Stromal cell of bone marrow (primary cell): Measurements from ENCODE around the gene PROZ.

ENCODE experiments used
- DNase-seq: peaks from one replicate; pipeline ENCODE4 v3.0.0-alpha.2; 2012; ENCODE audit warnings: low read depth

Gene PROZ

DNA sequence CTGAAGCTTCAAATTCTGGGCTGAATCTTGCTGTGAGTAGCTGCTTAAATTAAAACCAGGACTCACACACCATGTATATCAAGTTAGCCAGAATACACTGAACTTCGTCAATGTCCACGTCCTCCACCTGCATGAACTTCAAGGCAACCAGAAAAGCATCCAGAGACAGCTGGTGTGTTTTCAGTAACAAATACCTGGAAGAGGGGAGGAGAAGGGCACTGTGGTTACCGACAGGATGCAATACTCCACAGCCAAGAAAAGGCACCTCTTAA is 20.4 kb downstream of the PROZ start:
- no peak for DNase-seq

GRCh38 chr13:113179374-113180230 is 21.2 kb downstream of the PROZ start:
- no peak for DNase-seq

DNA sequence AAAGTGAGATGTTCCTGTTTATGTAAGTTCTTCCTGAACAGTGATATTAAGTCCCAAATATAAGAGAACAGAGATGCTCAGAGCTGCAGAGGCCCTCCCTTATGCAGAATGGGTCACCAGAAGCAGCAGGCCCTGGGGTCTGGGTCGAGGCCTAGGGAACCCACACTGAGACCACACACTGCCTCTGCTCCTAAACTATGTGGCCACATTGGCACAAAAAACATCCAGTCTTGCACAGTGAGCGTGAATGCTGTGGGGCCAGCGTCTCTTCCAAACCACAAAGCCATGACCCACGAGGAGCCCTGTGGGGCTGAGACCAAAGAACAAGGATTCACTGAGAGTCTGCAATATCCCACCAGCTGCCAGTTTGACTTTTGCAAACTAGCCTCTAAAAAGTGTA is 23.6 kb downstream of the PROZ start:
- DNase-seq: no peak

DNA sequence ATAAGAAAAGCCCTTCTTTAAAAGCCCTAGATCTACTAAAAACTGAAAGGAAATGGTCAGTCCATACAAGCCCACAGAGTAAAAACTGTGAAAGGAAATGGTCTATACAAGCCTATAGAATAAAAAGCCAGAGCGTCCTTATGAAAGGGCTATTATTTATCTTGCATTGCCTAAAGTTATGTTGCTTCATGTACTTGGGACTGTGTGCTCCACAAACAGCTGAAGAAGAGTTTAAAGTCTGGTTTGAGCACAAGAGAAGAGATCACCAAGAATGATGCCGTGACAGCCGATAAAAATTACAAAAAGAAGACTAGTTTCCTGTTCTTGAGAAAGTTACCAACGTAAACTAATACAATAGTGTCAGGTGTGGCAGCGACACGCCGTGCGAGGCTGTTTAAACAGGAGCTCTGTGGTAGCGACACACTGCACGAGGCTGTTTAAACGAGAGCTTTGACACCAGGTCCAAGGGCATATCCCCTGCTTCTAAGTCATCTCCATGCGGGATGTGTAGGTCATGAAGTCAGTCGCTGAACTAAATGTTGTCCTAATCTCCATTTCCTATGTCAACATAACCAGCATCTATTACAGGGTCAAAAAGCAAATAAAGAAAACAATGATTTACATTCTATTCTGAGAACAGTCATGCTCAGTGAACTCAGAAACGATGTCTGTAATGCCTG is 25.1 kb downstream of the PROZ start:
- DNase-seq: no peak

- DNase-seq: no peak
These were observed 26.4 kb downstream of the PROZ start for GRCh38 chr13:113184568-113185440.

DNA sequence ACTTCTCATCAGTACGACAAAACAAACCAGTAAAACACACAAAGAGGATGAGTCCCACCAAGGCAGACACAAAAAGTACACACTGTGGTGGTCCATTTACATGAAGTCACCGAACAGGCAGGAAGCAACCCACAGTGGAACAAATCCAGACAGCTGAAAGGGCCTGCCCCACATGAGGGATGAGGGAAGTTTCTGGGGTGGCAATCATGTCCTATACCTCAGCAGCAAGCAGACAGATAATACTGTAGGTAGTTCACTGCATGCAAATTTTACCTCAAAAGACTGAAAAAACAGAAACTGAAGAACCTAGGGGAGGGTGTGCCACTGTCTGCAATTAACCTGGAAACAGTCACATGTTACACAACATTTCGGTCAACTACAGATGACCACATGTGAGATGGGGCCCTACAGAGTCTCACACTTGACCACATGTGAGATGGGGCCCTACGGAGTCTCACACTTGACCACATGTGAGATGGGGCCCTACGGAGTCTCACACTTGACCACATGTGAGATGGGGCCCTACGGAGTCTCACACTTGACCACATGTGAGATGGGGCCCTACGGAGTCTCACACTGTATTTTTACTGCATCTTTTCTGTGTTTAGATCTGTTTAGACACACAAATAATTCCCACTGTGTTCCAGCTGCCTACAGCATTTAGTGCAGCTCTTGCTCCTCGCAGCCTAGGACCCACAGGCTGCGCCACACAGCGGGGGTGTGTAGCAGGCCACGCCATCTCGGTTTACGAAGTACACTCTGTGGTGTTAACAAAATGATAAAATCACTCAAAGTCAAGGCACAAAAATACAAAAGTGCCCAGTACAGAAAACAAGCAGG is 27.8 kb downstream of the PROZ start:
- DNase-seq: no peak

DNA sequence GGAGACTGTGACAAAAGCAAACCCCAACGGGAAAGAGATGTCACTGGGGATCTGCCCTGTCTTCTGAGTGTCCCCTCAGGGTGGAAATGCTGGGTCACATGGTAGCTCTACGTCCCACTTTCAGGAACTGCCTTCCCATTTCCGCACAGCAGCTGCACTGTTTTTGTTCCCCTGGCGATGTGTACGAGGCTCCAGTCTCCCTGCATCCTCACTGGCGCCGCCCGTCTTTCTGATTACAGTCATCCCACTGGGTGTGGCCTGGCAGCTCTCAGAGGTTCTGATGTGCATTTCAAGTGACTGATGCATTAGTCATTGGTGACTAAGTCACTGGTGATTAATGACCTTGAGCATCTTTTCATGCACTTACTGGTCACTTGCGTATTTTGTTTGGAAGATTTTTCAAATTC is 28.8 kb downstream of the PROZ start:
- peak; percentile 99 for DNase-seq

DNA sequence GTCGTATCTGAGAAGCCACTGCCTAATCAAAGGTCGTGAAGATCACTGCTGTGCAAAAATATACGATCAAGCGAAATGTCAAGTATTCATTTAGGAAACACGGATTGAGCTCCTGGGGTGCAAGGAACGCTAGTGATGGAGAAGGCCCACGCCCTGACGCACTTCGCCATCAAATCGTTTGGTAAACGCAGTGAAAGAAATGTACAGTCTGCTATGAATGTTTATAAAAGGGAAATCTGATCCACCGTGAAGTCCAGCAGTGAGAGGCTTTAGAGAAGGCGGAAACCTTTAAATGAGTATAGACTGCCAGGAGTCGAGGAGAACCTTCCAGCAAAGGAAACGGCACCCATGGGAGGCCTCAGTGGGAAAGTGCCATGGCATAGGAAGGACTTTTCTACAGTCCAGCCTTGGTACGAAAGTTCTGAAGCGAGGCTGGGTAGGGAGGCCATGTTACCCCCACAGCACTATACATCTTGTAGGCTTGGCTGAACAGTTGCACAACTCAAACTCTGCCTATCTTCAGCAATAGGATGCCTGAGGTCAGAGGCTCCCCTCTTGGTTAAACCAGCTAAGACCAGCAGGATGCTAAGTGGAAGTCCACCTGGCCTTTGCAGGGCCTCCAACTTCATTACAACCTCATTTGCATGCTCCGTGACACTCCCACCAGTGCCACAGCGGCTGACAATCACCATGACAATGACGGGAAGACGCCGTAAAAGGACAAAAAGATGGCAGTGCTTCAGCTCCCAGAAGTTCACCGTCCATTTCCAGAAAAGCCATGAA is 29.6 kb downstream of the PROZ start:
- no peak for DNase-seq

DNA sequence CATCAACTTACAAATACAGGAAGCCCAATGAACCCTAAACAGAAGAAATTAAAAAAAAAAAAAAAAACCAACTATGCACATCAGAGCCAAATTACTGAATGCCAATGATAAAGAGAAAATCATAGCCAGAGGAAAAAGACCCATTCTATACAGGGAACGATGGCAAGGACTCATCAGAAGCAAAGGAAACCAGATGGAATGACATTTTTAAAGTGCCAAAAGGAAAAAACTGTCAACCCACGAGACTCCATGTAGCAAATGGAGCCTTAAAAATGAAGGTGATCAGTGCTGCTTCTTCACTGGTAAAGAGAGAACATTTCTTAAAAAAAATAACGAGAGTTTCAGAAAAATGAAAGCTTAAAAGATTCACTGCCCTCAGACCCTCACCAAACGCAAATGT is 31.7 kb downstream of the PROZ start:
- no peak for DNase-seq

GRCh38 chr13:113192279-113192678 is 33.8 kb downstream of the PROZ start:
- DNase-seq: peak; percentile 55

DNA sequence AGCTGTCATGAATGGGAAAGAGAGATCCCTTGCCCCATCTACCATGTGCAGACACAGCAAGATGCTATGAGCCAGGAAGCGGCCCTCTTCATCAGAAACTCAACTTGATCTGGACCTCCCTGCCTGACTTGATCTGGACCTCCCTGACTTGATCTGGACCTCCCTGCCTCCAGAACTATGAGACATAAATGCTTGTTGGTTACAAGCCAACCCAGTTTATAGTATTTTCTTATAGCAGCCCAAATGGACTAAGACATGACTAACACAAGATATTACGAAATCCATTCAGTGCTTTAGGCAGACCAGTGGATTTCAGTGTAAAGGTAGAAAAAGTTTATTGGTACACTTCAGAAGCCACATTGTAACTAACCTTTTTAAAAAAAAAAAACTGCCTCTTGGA is 34.5 kb downstream of the PROZ start:
- DNase-seq: peak; percentile 77

DNA sequence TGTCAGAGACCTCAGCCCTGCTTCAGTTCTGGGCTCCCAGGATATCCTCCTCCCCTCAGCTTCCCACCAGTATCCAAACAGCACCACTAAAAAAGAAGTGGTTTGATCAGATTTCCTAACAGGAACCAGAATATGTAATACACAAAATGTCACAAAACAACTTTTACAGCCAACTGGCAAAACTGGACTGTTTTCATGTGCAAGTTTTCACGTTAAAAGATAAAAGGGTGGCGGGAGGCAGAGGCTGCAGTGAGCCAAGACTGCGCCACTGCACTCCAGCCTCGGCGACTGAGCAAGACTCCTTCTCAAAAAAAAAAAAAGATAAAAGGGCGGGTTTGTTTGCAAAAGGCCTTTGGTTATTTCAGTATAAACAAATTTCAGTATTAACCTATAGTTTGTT is 36.9 kb downstream of the PROZ start:
- DNase-seq: no peak

GRCh38 chr13:113196970-113197737 is 38.7 kb downstream of the PROZ start:
- no peak for DNase-seq

- no peak for DNase-seq
These were observed 43.4 kb downstream of the PROZ start for GRCh38 chr13:113201815-113202214.

DNA sequence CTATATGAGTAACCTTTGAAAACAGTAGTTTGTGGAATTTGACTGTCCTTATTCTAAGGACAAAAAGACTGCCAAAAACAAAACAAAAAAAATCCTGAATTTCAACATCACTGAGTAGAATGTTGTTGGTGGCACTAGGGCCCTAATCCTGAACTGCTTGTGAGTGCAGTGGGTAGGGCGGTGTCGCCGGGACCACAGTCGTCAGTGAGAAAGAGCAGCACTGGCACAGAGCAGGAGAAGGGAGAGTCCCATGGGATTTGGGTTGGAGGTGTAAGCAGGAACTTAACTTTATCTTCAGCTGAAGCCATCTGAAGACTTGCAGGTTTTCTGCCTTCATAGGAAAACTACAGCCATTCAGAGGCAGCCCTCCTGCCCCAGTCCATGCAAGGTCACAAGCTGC is 44.5 kb downstream of the PROZ start:
- no peak for DNase-seq

- no peak for DNase-seq
These were observed 45.3 kb downstream of the PROZ start for GRCh38 chr13:113203507-113204377.

DNA sequence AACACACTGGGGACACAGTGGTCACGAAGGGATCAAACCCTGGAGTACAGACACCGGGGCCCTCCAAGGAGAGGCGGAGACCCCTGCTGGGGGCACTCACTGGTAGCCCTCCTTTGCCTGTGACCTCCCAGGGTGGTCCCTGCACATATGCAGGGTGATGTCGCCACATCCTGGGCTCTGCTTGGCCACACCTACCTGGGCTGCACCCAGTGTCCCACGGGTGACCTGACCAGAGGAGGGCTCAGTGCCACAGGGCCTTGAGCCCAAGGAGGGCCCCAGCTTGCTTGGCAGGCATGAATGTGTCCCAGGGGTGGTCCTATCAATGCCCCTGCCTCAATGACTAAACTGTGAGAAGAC is 45.9 kb downstream of the PROZ start:
- DNase-seq: no peak

- peak; percentile 17 for DNase-seq
These were observed 47.0 kb downstream of the PROZ start for GRCh38 chr13:113205428-113205931.

DNA sequence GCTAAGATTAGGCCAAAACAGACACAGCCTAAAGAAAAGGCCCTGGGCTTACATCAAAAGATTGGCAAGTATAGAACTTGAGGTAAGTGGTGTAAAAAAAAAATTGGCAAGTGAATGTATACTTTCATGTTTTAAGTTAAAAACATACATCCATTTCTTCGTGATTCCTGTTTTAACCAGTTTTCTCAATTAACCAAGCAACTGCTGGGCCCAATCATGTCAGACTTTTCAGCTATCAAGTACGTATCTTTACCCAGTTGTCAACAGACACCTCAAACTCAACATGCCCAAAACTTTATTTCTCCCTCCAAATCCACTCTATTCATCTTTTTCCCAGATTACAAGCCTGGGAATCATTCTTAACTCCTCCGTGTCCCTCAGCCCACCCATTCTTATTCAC is 49.0 kb downstream of the PROZ start:
- DNase-seq: no peak
